Glomerular visceral epithelial cell (primary cell): Measurements from ENCODE around the gene FHIP1B.

Source experiments
- DNase-seq: peaks from one replicate; pipeline ENCODE4 v3.0.0-alpha.2; 2016; ENCODE audit errors: extremely low spot score

The FHIP1B gene

GRCh38 chr11:6240139-6240538, 5.7 kb upstream of the FHIP1B start:
- DNase-seq: no peak

GRCh38 chr11:6238902-6239301, 4.5 kb upstream of the FHIP1B start, which contains the start of gene CNGA4:
CNGA4 (plus strand) TSS chr11:6239089; CDS start chr11:6239207, 118 bp downstream.
- no peak for DNase-seq

GRCh38 chr11:6237761-6238302, 3.4 kb upstream of the FHIP1B start:
- DNase-seq: no peak

- DNase-seq: no peak
Measured at GRCh38 chr11:6237266-6237665, 2.8 kb upstream of the FHIP1B start.

GRCh38 chr11:6233984-6234386, 451 bp downstream of the FHIP1B start:
- DNase-seq: peak; percentile 6

- DNase-seq: no peak
Measured at GRCh38 chr11:6232899-6233298, 1.5 kb downstream of the FHIP1B start.

- DNase-seq: no peak
Measured at GRCh38 chr11:6229911-6230310, 4.5 kb downstream of the FHIP1B start.

- DNase-seq: no peak
Measured at GRCh38 chr11:6228520-6228919, 5.9 kb downstream of the FHIP1B start.

GRCh38 chr11:6225896-6226295, 8.5 kb downstream of the FHIP1B start:
- no peak for DNase-seq

- DNase-seq: no peak
Measured at GRCh38 chr11:6225024-6225423, 9.4 kb downstream of the FHIP1B start.

- no peak for DNase-seq
Measured at GRCh38 chr11:6224421-6224820, 10.0 kb downstream of the FHIP1B start.

- no peak for DNase-seq
Measured at GRCh38 chr11:6223854-6224253, 10.6 kb downstream of the FHIP1B start.

- peak; percentile 56 for DNase-seq
Measured at GRCh38 chr11:6219359-6219758, 15.1 kb downstream of the FHIP1B start.

GRCh38 chr11:6217722-6218121, 16.7 kb downstream of the FHIP1B start:
- DNase-seq: no peak

GRCh38 chr11:6216501-6216900, 17.9 kb downstream of the FHIP1B start:
- no peak for DNase-seq

GRCh38 chr11:6214530-6214929, 19.9 kb downstream of the FHIP1B start:
- no peak for DNase-seq

GRCh38 chr11:6210274-6210955, 24.0 kb downstream of the FHIP1B start:
- DNase-seq: no peak

GRCh38 chr11:6209801-6210200, 24.6 kb downstream of the FHIP1B start:
- no peak for DNase-seq

- DNase-seq: no peak
Measured at GRCh38 chr11:6206456-6207180, 27.8 kb downstream of the FHIP1B start.

- DNase-seq: no peak
Measured at GRCh38 chr11:6205366-6205765, 29.1 kb downstream of the FHIP1B start, which contains the start of gene C11orf42. C11orf42 (plus strand) TSS chr11:6205557; CDS start chr11:6205616, 59 bp downstream.

- DNase-seq: no peak
Measured at GRCh38 chr11:6204706-6205105, 29.7 kb downstream of the FHIP1B start.

- DNase-seq: no peak
Measured at GRCh38 chr11:6203327-6203726, 31.1 kb downstream of the FHIP1B start.

GRCh38 chr11:6202041-6202440, 32.4 kb downstream of the FHIP1B start:
- DNase-seq: no peak
